DOHH2 (cell line): ENCODE data around the gene SCOC.

Experiments used
- H3F3A ChIP-seq: fragments of 200-600 bp; sonication (generic), shearing (Covaris generic); 2 replicates; pipeline ENCODE4 v1.6.0; 2016; ENCODE audit warnings: antibody characterized with exemption, mild to moderate bottlenecking; ENCODE audit not compliant: control insufficient read depth, insufficient read depth
- H3K27ac ChIP-seq: fragments of 200-600 bp; sonication (generic); 2 replicates; pipeline ENCODE4 v1.5.1; 2014; ENCODE audit warnings: low read depth, mild to moderate bottlenecking, low read length, moderate library complexity
- H3K27me3 ChIP-seq: fragments of 200-600 bp; sonication (generic); 2 replicates; pipeline ENCODE4 v1.6.1; 2014; ENCODE audit warnings: mild to moderate bottlenecking, low read length, mixed read lengths; ENCODE audit not compliant: control insufficient read depth
- H3K36me3 ChIP-seq: fragments of 200-600 bp; sonication (generic); 2 replicates; pipeline ENCODE4 v1.6.1; 2014; ENCODE audit warnings: mild to moderate bottlenecking, low read length, moderate library complexity, mixed read lengths; ENCODE audit not compliant: control insufficient read depth
- H3K4me1 ChIP-seq: fragments of 200-600 bp; sonication (generic); 2 replicates; pipeline ENCODE4 v1.6.1; 2014; ENCODE audit warnings: mild to moderate bottlenecking, low read length, mixed read lengths; ENCODE audit not compliant: control insufficient read depth
- H3K4me2 ChIP-seq: fragments of 200-600 bp; sonication (generic); 2 replicates; pipeline ENCODE4 v1.6.0; 2014; ENCODE audit warnings: mild to moderate bottlenecking, low read length, moderate library complexity
- H3K4me3 ChIP-seq: fragments of 200-600 bp; sonication (generic); 2 replicates; pipeline ENCODE4 v1.5.1; 2014; ENCODE audit warnings: mild to moderate bottlenecking, low read length, mixed read lengths
- H3K79me2 ChIP-seq: fragments of 200-600 bp; sonication (generic); 2 replicates; pipeline ENCODE4 v1.6.1; 2014; ENCODE audit warnings: mild to moderate bottlenecking, low read length, mixed read lengths; ENCODE audit not compliant: control insufficient read depth
- H3K9me2 ChIP-seq: fragments of 200-600 bp; sonication (generic); replicated peaks from 2 replicates; pipeline ENCODE4 v1.6.1; 2014; ENCODE audit warnings: mild to moderate bottlenecking, low read length, mixed read lengths; ENCODE audit not compliant: control insufficient read depth
- H3K9me3 ChIP-seq: fragments of 200-600 bp; sonication (generic); 2 replicates; pipeline ENCODE4 v1.6.1; 2014; ENCODE audit warnings: antibody characterized with exemption, low read length, mixed read lengths; ENCODE audit not compliant: control insufficient read depth, insufficient read depth
- H4K20me1 ChIP-seq: fragments of 200-600 bp; sonication (generic); 2 replicates; pipeline ENCODE4 v1.6.0; 2014; ENCODE audit warnings: low read depth, mild to moderate bottlenecking, antibody characterized with exemption, low read length, moderate library complexity; ENCODE audit not compliant: control insufficient read depth, insufficient read depth
- CTCF ChIP-seq: fragments of 200-600 bp; sonication (generic); IDR thresholded peaks from one replicate; pipeline ENCODE4 v1.5.1; 2014; ENCODE audit warnings: antibody characterized with exemption, mild to moderate bottlenecking, low read depth, low read length; ENCODE audit not compliant: poor library complexity, severe bottlenecking
- EZH2phosphoT487 ChIP-seq: fragments of 200-600 bp; sonication (generic); IDR thresholded peaks from 2 replicates; pipeline ENCODE4 v1.6.1; 2017; ENCODE audit warnings: borderline replicate concordance, mild to moderate bottlenecking, antibody characterized with exemption, low read length, moderate library complexity, mixed read lengths

The SCOC gene

GRCh38 chr4:140351093-140352075 lies 22.1 kb upstream of the SCOC start:
- no peaks in the 10 kb centered on the region for H3K4me1 ChIP-seq
- H3K27ac ChIP-seq = no peak overlapping the region
- H3F3A ChIP-seq = no peaks in the 10 kb centered on the region
- TF ChIP-seq EZH2phosphoT487 (no peak), CTCF (no peak)
- H4K20me1 ChIP-seq = no peaks in the 10 kb centered on the region
- H3K9me2 ChIP-seq = no peaks in the 10 kb centered on the region
- H3K4me3 ChIP-seq = no peak overlapping the region
- no peaks in the 10 kb centered on the region for H3K9me3 ChIP-seq
- peaks cover 20% of the 10 kb centered on the region for H3K27me3 ChIP-seq
- no peaks in the 10 kb centered on the region for H3K36me3 ChIP-seq
- no peaks in the 10 kb centered on the region for H3K79me2 ChIP-seq
- no peak overlapping the region for H3K4me2 ChIP-seq

- Histone ChIP-seq H3K27ac (no peak overlapping the region), H3K4me1 (no peaks in the 10 kb centered on the region), H3K9me3 (no peaks in the 10 kb centered on the region), H3K4me2 (no peak overlapping the region), H3K36me3 (no peaks in the 10 kb centered on the region), H3K79me2 (no peaks in the 10 kb centered on the region), H3K4me3 (no peak overlapping the region), H4K20me1 (no peaks in the 10 kb centered on the region), H3K9me2 (no peaks in the 10 kb centered on the region), H3K27me3 (peaks cover 27% of the 10 kb centered on the region), H3F3A (no peaks in the 10 kb centered on the region)
- no peak for TF ChIP-seq EZH2phosphoT487
- no peak for TF ChIP-seq CTCF
Observed at GRCh38 chr4:140353786-140354185, 19.7 kb upstream of the SCOC start.

GRCh38 chr4:140355288-140355687 lies 18.2 kb upstream of the SCOC start:
- no peaks in the 10 kb centered on the region for H4K20me1 ChIP-seq
- no peaks in the 10 kb centered on the region for H3K9me2 ChIP-seq
- no peaks in the 10 kb centered on the region for H3K79me2 ChIP-seq
- H3F3A ChIP-seq = no peaks in the 10 kb centered on the region
- H3K27ac ChIP-seq = no peak overlapping the region
- no peaks in the 10 kb centered on the region for H3K4me1 ChIP-seq
- TF ChIP-seq CTCF = no peak
- TF ChIP-seq EZH2phosphoT487 = no peak
- no peaks in the 10 kb centered on the region for H3K36me3 ChIP-seq
- H3K4me3 ChIP-seq = no peak overlapping the region
- peaks cover 14% of the 10 kb centered on the region for H3K27me3 ChIP-seq
- H3K4me2 ChIP-seq = no peak overlapping the region
- H3K9me3 ChIP-seq = no peaks in the 10 kb centered on the region
